Large intestine (tissue), 12 donors: ENCODE results near the gene CCNI2. TPM values are rescaled to one million over a fixed set of nuclear protein-coding genes. Genes with fewer than 3 reads are reported as not detected.

Source experiments
- DNase-seq, 2 donors: peaks; one replicate each; pipeline versions ENCODE4 v3.0.0 to v3.0.0-alpha.2; 2013
- H3K27ac ChIP-seq: one replicate; pipeline ENCODE4 v1.5.1; 2013; ENCODE audit warnings: low read length
- H3K27me3 ChIP-seq: 2 replicates; pipeline ENCODE4 v1.6.1; 2013; ENCODE audit warnings: low read length; ENCODE audit not compliant: control insufficient read depth, insufficient read depth
- H3K36me3 ChIP-seq: 2 replicates; pipeline ENCODE4 v1.6.1; 2013; ENCODE audit warnings: low read length; ENCODE audit not compliant: control insufficient read depth, insufficient read depth
- H3K4me1 ChIP-seq: one replicate; pipeline ENCODE4 v1.6.1; 2013; ENCODE audit warnings: low read length; ENCODE audit not compliant: control insufficient read depth, insufficient read depth
- H3K4me3 ChIP-seq: one replicate; pipeline ENCODE4 v1.5.1; 2013; ENCODE audit warnings: low read length
- H3K9me3 ChIP-seq: one replicate; pipeline ENCODE4 v1.6.1; 2013; ENCODE audit warnings: mild to moderate bottlenecking, low read depth, low read length, moderate library complexity; ENCODE audit not compliant: control insufficient read depth
- WGBS: methylation state at CpG from one replicate; pipeline ENCODE4 v1.1.5; 2013; ENCODE audit warnings: low lambda C conversion rate; ENCODE audit not compliant: insufficient coverage; 5-methylcytosine and 5-hydroxymethylcytosine counted together
- long read RNA-seq, 11 donors: transcript quantifications; one replicate each; lab custom pipeline, GENCODE V29; 2026
- polyA plus RNA-seq: library from polyadenylated mRNA; unstranded; fragments of 120-200 nt; gene quantifications from one replicate; pipeline ENCODE4 v1.2.1, GENCODE V29; 2013

The CCNI2 gene, protein sequence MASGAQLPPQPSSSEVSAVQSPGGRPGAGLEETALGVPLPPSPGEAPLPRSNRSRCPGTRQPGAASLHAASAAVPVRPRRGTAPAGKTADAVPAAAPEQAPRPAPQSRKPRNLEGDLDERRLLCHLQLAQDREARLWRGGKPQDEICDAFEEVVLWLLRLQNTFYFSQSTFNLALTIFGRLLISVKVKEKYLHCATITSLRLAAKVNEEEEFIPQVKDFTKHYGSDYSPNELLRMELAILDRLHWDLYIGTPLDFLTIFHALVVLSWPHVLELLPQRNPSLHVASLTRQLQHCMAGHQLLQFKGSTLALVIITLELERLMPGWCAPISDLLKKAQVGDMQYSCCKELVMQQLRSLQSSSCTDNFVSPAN
- polyA plus RNA-seq: 10.1 TPM
- long read RNA-seq, donor 1, partial matches to known transcripts: 5 of 5 reads
- long read RNA-seq, donor 1, other reads (novel, unspliced or antisense): 0 of 5 reads
- long read RNA-seq, donor 2: 0 reads
- long read RNA-seq, donor 3, partial matches to known transcripts: 0 of 1 reads
- long read RNA-seq, donor 3, other reads (novel, unspliced or antisense): 0 of 1 reads
- long read RNA-seq, donor 4: 0 reads
- long read RNA-seq, donor 5: 0 reads
- long read RNA-seq, donor 6, partial matches to known transcripts: 0 of 6 reads
- long read RNA-seq, donor 6, other reads (novel, unspliced or antisense): 5 of 6 reads
- long read RNA-seq, donor 7: 0 reads
- long read RNA-seq, donor 8, partial matches to known transcripts: 0 of 1 reads
- long read RNA-seq, donor 8, other reads (novel, unspliced or antisense): 0 of 1 reads
- long read RNA-seq, donor 9: 0 reads
- long read RNA-seq, donor 10, partial matches to known transcripts: 0 of 2 reads
- long read RNA-seq, donor 10, other reads (novel, unspliced or antisense): 0 of 2 reads
- long read RNA-seq, donor 11, partial matches to known transcripts: 0 of 6 reads
- long read RNA-seq, donor 11, other reads (novel, unspliced or antisense): 5 of 6 reads

DNA sequence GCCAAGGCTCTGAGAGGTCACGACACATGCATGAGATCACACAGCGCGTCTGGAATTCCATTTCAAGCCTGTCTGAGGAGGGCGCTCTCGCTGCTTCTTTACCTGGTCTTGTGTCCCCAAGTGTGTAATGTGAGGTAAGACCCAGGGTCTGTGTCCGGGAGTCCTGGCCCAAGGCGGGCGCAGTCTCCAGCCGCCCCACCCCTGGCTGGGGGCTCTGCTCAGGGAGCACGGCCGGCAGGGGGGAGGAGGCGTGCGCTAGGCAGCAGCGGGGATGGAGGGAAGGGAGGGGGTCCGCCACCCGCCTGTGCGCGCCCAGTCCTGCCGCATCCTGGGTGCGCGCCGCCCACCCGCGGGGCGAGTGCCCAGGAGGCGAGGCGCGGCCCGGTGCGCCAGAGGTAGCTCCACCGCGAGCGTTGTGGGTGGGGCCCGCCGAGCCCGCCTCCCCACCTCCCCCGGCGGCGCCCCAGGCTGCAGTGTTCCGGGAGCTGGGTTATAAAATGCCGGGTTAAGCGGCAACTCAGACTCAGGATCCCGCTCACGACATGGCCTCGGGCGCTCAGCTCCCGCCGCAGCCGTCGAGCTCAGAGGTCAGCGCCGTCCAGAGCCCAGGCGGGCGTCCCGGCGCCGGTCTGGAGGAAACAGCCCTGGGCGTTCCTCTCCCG, at the start of gene CCNI2:
TSS of gene CCNI2 (plus strand) at position 473 of the 662 bp plus-strand sequence. CDS start at position 543, 70 bp downstream.
- Histone ChIP-seq H3K9me3 (no peaks in the 10 kb centered on the region), H3K27ac (peak within 1 kb of the TSS; percentile 53), H3K4me3 (peak within 1 kb of the TSS; percentile 64), H3K4me1 (peaks cover 13% of the 10 kb centered on the region), H3K27me3 (peaks cover 21% of the 10 kb centered on the region), H3K36me3 (peaks cover 8% of the 10 kb centered on the region)
- WGBS: no CpG with 5 or more reads among the region's 59 CpGs
- peak; percentile 63 to 86 for DNase-seq

DNA sequence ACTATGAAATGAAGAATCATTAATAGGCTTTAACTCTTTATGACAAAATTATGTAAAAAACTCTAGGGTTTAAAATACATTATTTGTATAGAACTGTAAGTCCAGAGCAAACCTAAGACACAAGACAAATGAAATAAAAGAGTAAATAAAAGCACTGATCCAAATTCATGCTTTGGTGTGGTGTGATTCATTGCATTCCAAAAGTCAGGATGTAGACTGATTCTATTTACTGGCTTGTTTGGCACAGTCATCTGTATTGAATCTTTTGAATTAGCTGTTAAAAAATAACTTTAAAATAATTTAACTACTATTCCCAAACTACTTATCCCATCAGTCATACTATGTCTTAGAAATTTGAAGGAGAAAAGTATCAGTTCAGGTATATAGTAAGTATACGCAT, 42.4 kb upstream of the CCNI2 start:
- H3K4me1 ChIP-seq: no peaks in the 10 kb centered on the region
- 88% methylated on average over 1 of the region's 1 CpG for WGBS
- no peak overlapping the region for H3K4me3 ChIP-seq
- H3K9me3 ChIP-seq: no peaks in the 10 kb centered on the region
- peaks cover 8% of the 10 kb centered on the region for H3K36me3 ChIP-seq
- H3K27me3 ChIP-seq: no peaks in the 10 kb centered on the region
- H3K27ac ChIP-seq: no peak overlapping the region
- no peak for DNase-seq

DNA sequence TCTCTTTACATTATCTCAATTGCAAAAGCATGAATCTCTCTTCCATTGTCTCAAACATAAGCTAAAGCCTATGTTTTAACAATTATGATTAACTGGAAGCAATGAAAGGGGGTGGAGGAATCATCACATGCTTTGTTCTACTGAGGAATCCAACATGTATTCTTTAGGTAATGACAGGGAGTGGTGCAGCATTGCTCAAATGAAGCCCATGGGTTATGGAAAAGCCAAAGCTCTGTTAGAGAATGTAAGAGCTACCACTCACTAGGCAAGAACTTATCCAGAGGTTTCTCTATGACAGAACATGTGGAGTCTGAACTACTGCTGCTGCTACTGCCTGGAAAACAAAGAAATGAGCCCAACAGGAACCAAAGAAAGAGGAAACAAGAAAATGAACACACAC, 38.6 kb upstream of the CCNI2 start:
- Histone ChIP-seq H3K27ac (no peak overlapping the region), H3K9me3 (no peaks in the 10 kb centered on the region), H3K36me3 (no peaks in the 10 kb centered on the region), H3K27me3 (no peaks in the 10 kb centered on the region), H3K4me1 (no peaks in the 10 kb centered on the region), H3K4me3 (no peak overlapping the region)
- no peak for DNase-seq

DNA sequence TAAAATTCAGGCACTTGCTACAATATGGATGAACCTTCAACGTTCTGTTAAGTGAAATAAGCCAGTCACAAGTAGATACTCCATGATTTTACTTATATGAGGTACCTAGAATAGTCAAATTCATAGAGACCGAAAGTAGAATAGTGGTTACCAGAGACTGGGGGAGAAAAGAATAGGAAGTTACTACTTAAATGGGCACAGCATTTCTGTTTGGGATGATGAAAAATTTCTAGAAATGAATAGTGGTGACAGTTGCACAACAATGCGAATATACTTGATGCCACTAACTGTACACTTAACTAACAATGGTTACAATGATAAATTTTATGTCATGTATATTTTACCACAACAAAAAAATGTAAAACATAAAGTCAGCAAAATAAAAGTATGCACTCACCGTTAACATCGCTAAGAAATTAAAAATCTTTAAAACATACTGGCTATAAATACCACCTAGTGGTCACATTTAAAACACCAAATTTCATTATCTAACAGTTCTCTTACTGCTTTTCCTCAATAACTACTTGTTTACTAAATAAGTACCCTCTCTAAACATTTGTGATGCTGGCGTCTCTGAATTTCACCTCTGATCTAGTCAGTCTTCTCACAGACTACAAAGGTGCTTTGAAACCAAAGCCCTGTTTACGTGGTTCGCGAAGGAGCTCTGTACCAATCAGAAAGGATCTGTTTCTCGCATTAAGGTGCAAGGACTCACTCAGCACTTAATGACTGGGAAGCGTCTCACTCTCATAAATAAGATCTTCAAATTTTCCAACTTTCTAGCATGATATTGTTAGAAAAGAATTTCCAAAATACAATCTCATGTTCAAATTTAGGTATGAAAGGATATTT, 32.5 kb upstream of the CCNI2 start:
- Histone ChIP-seq H3K4me3 (no peak overlapping the region), H3K27me3 (no peaks in the 10 kb centered on the region), H3K4me1 (no peaks in the 10 kb centered on the region), H3K27ac (no peak overlapping the region), H3K36me3 (no peaks in the 10 kb centered on the region), H3K9me3 (no peaks in the 10 kb centered on the region)
- peak in 1 of 2 donors; percentile 2 for DNase-seq
- WGBS: 95% methylated on average over 8 of the region's 11 CpGs

DNA sequence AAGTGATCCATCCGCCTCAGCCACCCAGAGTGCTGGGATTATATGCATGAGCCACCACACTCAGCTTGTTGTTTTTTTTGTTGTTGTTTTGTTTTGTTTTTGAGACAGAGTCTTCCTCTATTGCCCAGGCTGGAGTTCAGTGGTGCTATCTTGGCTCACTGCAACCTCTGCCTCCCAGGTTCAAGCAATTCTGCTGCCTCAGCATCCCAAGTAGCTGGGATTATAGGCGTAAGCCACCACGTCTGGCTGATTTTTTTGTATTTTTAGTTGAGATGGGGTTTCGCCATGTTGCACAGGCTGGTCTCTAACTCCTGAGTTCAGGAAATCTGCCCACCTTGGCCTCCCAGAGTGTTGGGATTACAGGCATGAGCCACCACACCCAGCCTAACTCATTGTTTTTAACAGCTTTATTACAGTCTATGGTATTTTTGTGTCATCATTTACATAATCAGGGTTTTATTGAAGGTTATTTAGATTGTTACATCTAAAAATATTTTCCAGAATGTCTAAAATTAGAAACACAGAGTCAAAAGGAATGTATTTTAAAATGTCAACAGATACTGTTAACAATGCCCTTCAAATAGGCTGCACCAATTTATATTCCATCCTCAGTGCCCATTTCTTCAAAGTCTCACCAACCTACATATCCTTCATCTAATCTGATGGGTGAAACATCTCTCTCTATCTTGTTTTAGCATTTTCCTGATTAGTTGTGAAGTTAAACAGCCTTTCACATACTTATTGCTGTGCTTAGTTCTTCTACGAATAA, 28.5 kb upstream of the CCNI2 start:
- WGBS: 100% methylated on average over 1 of the region's 5 CpGs
- Histone ChIP-seq H3K4me1 (no peaks in the 10 kb centered on the region), H3K36me3 (peaks cover 2% of the 10 kb centered on the region), H3K27me3 (no peaks in the 10 kb centered on the region), H3K27ac (no peak overlapping the region), H3K9me3 (no peaks in the 10 kb centered on the region), H3K4me3 (no peak overlapping the region)
- DNase-seq: no peak

DNA sequence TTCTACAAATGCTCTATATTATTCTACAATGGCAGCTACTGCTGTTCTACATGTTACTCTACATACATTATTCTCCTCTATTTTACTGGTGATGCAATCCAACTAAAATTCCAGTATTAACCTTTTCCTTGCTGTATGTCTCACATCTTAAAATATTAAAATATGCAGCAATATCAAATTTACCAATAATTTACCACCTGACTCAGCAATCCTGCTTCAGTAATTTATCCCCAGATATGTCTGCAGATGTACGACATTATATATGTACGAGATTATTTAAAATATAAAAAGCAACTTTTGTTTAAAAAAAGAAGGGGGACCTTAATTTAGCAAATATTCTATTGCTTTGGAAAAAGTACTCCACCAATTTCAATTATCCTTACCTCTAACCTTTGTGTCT, 21.5 kb upstream of the CCNI2 start:
- Histone ChIP-seq H3K4me1 (no peaks in the 10 kb centered on the region), H3K4me3 (no peak overlapping the region), H3K27me3 (no peaks in the 10 kb centered on the region), H3K36me3 (no peaks in the 10 kb centered on the region), H3K9me3 (no peaks in the 10 kb centered on the region), H3K27ac (no peak overlapping the region)
- DNase-seq: no peak
- 100% methylated on average over 2 of the region's 2 CpGs for WGBS

DNA sequence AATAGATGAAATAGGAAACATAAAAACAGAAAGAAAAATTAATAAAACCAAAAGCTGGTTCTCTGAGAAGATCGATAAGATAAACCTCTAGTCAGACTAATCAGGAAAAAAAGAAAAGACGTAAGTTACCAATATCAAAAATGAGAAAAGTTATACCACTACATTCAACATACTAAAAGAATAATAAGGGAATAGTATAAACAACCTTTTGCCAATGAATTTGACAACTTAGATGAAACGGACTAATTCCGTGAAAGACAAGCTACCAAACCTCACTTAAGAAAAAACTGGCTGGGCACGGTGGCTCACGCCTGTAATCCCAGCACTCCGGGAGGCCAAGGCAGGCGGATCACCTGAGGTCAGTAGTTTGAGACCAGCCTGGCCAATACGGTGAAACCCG, 17.3 kb upstream of the CCNI2 start:
- no peaks in the 10 kb centered on the region for H3K4me1 ChIP-seq
- no peaks in the 10 kb centered on the region for H3K27me3 ChIP-seq
- no peak overlapping the region for H3K4me3 ChIP-seq
- no peaks in the 10 kb centered on the region for H3K36me3 ChIP-seq
- no peaks in the 10 kb centered on the region for H3K9me3 ChIP-seq
- no peak overlapping the region for H3K27ac ChIP-seq
- 95% methylated on average over 2 of the region's 10 CpGs for WGBS
- DNase-seq: no peak

DNA sequence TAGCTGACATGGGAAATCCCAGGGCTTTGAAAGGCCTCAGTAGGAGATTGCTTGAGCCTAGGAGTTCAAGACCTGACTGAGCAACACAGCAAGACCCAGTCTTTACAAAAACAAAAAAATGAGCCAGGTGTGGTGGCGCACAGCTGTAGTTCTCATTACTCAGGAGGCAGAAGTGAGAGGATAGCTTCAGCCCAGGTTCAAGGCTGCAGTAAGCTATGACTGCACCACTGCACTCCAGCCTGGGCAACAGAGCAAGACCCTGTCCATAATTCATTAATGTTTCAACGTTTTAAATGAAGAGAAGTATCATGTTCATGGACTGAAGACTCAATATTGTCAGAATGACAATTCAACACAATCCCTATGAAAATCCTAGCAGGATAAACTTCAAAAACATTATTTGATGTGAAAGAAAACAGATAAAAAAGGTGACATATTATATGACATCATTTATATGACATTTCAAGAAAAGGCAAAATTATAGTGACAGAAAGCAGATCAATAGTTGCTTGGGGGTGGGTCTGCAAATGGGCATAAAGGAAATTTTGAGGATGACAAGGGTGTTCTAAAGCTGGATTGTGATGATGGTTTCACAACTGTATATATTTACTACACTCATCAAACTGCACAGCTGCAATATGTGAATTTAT, 13.6 kb upstream of the CCNI2 start:
- H3K36me3 ChIP-seq: no peaks in the 10 kb centered on the region
- DNase-seq: no peak
- H3K27me3 ChIP-seq: no peaks in the 10 kb centered on the region
- WGBS: no CpG with 5 or more reads among the region's 2 CpGs
- H3K9me3 ChIP-seq: no peaks in the 10 kb centered on the region
- no peak overlapping the region for H3K4me3 ChIP-seq
- peaks cover 3% of the 10 kb centered on the region for H3K4me1 ChIP-seq
- no peak overlapping the region for H3K27ac ChIP-seq

DNA sequence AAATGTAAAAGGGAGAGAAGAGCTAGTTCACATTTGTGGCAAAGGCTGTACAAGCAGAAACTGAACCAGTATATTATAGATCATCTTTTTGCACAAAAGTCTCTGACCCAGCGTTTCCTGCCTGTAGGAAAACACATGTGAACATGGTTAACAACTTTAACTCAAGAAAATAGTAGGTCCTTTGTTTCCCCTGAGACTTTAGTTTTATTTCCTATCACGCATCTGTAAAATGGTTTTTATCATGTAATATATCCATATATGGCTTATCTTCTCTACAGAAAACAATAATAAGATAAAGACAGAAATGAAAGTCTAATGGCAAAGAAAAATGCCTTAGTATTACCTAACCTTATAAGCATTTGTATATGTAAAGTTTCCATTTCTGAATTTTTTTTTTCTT, 12.5 kb upstream of the CCNI2 start:
- H3K9me3 ChIP-seq: no peaks in the 10 kb centered on the region
- H3K36me3 ChIP-seq: no peaks in the 10 kb centered on the region
- no peak overlapping the region for H3K27ac ChIP-seq
- no peaks in the 10 kb centered on the region for H3K27me3 ChIP-seq
- WGBS: 22% methylated on average over 1 of the region's 2 CpGs
- H3K4me1 ChIP-seq: peaks cover 3% of the 10 kb centered on the region
- no peak overlapping the region for H3K4me3 ChIP-seq
- no peak for DNase-seq
